ENCODE measurements around the gene TLN1. TPM values are rescaled to one million over a fixed set of nuclear protein-coding genes. Genes with fewer than 3 reads are reported as not detected.

Gene TLN1
- total RNA-seq, 1 donor from 2014 or later = 684 TPM

DNA sequence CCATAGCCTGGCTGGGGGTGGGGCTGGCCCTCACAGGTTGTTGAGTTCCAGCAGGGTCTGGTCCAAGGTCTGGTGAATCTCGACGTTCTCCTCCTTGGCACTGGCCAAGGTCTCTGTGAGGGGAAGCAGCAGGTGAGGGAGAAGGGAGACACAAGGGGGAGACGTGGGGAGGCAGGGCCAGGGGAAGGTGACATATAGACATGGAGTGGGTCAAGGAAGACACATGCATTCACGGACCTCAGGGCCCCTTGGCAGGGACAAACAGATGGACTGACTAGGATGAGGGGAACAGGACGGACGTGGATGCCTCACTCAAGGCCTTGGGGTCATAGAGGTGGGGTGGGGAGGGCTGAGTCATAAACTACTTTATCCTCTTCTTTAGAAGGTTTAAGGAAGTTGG lies 49.9 kb downstream of the TLN1 start:
- peaks cover 38% of the 10 kb centered on the region for H3K36me3 Mint-ChIP-seq (ENCODE audit: low read depth)
- peaks cover 78% of the 10 kb centered on the region for H3K4me1 Mint-ChIP-seq (ENCODE audit: low read depth)
- DNase-seq (ENCODE audit: low spot score) = no peak
- no peaks in the 10 kb centered on the region for H3K9me3 Mint-ChIP-seq (ENCODE audit: low read depth)
- peak overlapping the region; percentile 80 for H3K27ac Mint-ChIP-seq (ENCODE audit: unreplicated experiment)
- TF ChIP-seq, protein P1, sequence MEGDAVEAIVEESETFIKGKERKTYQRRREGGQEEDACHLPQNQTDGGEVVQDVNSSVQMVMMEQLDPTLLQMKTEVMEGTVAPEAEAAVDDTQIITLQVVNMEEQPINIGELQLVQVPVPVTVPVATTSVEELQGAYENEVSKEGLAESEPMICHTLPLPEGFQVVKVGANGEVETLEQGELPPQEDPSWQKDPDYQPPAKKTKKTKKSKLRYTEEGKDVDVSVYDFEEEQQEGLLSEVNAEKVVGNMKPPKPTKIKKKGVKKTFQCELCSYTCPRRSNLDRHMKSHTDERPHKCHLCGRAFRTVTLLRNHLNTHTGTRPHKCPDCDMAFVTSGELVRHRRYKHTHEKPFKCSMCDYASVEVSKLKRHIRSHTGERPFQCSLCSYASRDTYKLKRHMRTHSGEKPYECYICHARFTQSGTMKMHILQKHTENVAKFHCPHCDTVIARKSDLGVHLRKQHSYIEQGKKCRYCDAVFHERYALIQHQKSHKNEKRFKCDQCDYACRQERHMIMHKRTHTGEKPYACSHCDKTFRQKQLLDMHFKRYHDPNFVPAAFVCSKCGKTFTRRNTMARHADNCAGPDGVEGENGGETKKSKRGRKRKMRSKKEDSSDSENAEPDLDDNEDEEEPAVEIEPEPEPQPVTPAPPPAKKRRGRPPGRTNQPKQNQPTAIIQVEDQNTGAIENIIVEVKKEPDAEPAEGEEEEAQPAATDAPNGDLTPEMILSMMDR (IDR thresholded peaks at IDR 0.05) = no peak
- H3K4me3 Mint-ChIP-seq (ENCODE audit: unreplicated experiment) = peak overlapping the region; percentile 16
- H3K27me3 Mint-ChIP-seq (ENCODE audit: low read depth) = no peaks in the 10 kb centered on the region

DNA sequence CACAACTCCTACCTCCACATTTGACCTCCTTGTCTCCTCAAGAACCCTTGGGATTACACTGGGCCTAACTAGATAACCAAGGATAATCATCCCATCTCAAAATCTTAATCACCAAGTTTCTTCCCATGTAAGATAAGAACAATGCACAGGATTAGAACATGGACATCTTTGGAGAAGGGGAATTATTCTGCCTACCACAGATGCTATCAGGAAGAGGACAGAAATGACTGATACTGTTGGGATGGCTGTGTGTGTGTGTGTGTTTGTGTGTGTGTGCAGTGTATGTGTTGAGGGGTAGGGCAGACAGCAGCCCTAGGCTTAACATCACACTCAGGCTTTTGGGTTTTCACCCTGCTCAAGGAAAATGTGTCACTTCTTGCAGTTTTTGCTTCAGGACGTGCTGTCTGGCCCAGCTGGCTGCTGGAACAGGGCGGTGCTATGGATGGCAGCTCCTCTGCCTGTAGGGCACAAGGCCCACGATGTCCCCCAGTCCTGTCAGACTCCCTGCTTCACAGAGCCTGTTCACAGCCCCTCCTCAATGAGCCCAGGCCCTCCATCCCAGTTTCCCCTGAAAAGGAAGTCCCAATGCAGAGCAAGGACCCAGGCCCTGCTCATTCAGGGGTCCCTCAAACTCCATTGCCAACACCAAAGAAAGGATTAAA lies 50.5 kb downstream of the TLN1 start:
- H3K4me1 Mint-ChIP-seq (ENCODE audit: low read depth) = peaks cover 72% of the 10 kb centered on the region
- H3K27me3 Mint-ChIP-seq (ENCODE audit: low read depth) = no peaks in the 10 kb centered on the region
- TF ChIP-seq, protein P1 (IDR thresholded peaks at IDR 0.05) = no peak
- DNase-seq (ENCODE audit: low spot score) = no peak
- peak overlapping the region; percentile 80 for H3K27ac Mint-ChIP-seq (ENCODE audit: unreplicated experiment)
- H3K36me3 Mint-ChIP-seq (ENCODE audit: low read depth) = peaks cover 35% of the 10 kb centered on the region
- H3K4me3 Mint-ChIP-seq (ENCODE audit: unreplicated experiment) = no peak overlapping the region
- H3K9me3 Mint-ChIP-seq (ENCODE audit: low read depth) = no peaks in the 10 kb centered on the region

DNA sequence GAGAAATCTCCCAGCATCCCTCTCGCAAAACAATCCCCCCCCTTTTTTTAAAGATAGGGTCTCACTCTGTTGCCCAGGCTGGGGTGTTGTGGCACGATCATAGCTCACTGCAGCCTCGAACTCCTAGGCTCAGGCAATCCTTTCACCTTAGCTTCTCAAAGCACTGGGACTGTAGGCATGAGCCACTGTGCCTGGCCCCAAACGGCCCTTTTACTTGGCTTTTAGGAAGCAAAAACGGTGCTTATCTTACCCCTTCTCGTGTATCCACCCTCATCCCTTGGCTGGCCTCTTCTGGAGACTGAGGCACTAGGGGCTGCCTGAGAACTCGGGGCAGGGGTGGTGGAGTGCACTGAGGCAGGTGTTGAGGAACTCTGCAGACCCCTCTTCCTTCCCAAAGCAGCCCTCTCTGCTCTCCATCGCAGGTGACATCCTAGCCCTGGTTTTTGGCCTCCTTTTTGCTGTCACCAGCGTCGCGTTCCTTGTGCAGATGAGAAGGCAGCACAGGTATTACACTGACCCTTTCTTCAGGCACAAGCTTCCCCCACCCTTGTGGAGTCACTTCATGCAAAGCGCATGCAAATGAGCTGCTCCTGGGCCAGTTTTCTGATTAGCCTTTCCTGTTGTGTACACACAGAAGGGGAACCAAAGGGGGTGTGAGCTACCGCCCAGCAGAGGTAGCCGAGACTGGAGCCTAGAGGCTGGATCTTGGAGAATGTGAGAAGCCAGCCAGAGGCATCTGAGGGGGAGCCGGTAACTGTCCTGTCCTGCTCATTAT lies 51.5 kb downstream of the TLN1 start:
- TF ChIP-seq, protein P1 (IDR thresholded peaks at IDR 0.05) = no peak
- H3K9me3 Mint-ChIP-seq (ENCODE audit: low read depth) = no peaks in the 10 kb centered on the region
- H3K27me3 Mint-ChIP-seq (ENCODE audit: low read depth) = no peaks in the 10 kb centered on the region
- no peak overlapping the region for H3K4me3 Mint-ChIP-seq (ENCODE audit: unreplicated experiment)
- DNase-seq (ENCODE audit: low spot score) = no peak
- peaks cover 28% of the 10 kb centered on the region for H3K36me3 Mint-ChIP-seq (ENCODE audit: low read depth)
- peak overlapping the region; percentile 60 for H3K27ac Mint-ChIP-seq (ENCODE audit: unreplicated experiment)
- H3K4me1 Mint-ChIP-seq (ENCODE audit: low read depth) = peaks cover 67% of the 10 kb centered on the region

DNA sequence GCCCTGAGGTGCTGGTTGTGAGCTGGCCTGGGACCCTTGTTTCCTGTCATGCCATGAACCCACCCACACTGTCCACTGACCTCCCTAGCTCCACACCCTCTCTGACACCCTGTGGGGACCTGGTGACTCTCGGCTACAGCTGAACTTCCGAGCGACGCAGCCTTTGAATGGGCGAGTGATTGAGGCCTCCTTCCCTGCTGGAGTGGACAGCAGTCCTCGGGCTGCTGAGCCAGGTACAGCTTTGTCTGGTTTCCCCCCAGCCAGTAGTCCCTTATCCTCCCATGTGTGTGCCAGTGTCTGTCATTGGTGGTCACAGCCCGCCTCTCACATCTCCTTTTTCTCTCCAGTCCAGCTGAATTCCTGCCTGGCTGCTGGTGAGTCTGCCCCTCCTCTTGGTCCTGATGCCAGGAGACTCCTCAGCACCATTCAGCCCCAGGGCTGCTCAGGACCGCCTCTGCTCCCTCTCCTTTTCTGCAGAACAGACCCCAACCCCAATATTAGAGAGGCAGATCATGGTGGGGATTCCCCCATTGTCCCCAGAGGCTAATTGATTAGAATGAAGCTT lies 52.1 kb downstream of the TLN1 start:
- TF ChIP-seq, protein P1 (IDR thresholded peaks at IDR 0.05) = no peak
- peaks cover 61% of the 10 kb centered on the region for H3K4me1 Mint-ChIP-seq (ENCODE audit: low read depth)
- no peak for DNase-seq (ENCODE audit: low spot score)
- H3K9me3 Mint-ChIP-seq (ENCODE audit: low read depth) = no peaks in the 10 kb centered on the region
- no peaks in the 10 kb centered on the region for H3K27me3 Mint-ChIP-seq (ENCODE audit: low read depth)
- H3K27ac Mint-ChIP-seq (ENCODE audit: unreplicated experiment) = peak overlapping the region; percentile 58
- H3K4me3 Mint-ChIP-seq (ENCODE audit: unreplicated experiment) = no peak overlapping the region
- H3K36me3 Mint-ChIP-seq (ENCODE audit: low read depth) = peaks cover 25% of the 10 kb centered on the region

DNA sequence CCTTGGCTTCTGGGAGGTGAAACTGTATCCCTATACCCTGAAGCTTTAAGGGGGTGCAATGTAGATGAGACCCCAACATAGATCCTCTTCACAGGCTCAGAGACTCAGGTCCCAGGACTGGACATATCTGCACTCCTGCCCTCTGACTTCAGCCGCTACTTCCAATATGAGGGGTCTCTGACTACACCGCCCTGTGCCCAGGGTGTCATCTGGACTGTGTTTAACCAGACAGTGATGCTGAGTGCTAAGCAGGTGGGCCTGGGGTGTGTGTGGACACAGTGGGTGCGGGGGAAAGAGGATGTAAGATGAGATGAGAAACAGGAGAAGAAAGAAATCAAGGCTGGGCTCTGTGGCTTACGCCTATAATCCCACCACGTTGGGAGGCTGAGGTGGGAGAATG lies 52.9 kb downstream of the TLN1 start:
- Mint-ChIP-seq H3K27ac (ENCODE audit: unreplicated experiment) (peak overlapping the region; percentile 70), H3K9me3 (ENCODE audit: low read depth) (no peaks in the 10 kb centered on the region), H3K27me3 (ENCODE audit: low read depth) (no peaks in the 10 kb centered on the region), H3K36me3 (ENCODE audit: low read depth) (peaks cover 21% of the 10 kb centered on the region), H3K4me1 (ENCODE audit: low read depth) (peaks cover 57% of the 10 kb centered on the region), H3K4me3 (ENCODE audit: unreplicated experiment) (no peak overlapping the region)
- TF ChIP-seq, protein P1 (IDR thresholded peaks at IDR 0.05) = no peak
- DNase-seq (ENCODE audit: low spot score) = no peak
